HEK293 (cell line): ENCODE results near the gene EEFSEC.
A peak's percentile ranks its signal among the peaks of the same experiment; 100 is the strongest.

Source experiments
- CTCF ChIA-PET: fragments of 350-600 bp; formaldehyde crosslinking; extraction: SDS; loops from one replicate; lab custom pipeline; 2021; ENCODE audit warnings: antibody characterized with exemption; lab: Yijun Ruan, JAX
- POLR2A ChIA-PET: fragments of 300-600 bp; formaldehyde crosslinking; extraction: SDS; loops from one replicate; lab custom pipeline; 2020; ENCODE audit warnings: antibody characterized with exemption, inconsistent platforms; lab: Yijun Ruan, JAX
- H3K27ac ChIP-seq: fragments of 200-500 bp; sonication (Bioruptor generic); 2 replicates; pipeline ENCODE4 v1.5.1; 2014; ENCODE audit warnings: low read depth, low read length, control low read depth, inconsistent platforms; ENCODE audit errors: extremely low read depth
- H3K36me3 ChIP-seq, 2 experiments: fragments of 200-500 bp in 1 of 2; sonication (Bioruptor generic) in 1 of 2; 1 replicate in 1 of 2; 2 replicates in 1 of 2; pipeline ENCODE4 v1.5.1; 2014 to 2017; ENCODE audit warnings: inconsistent platforms in 2 of 2, low read length in 2 of 2; ENCODE audit not compliant: control insufficient read depth in 2 of 2, insufficient read depth in 1 of 2
- H3K4me1 ChIP-seq: fragments of 200-500 bp; sonication (Bioruptor generic); 2 replicates; pipeline ENCODE4 v1.5.1; 2014; ENCODE audit warnings: mild to moderate bottlenecking, low read length, inconsistent platforms; ENCODE audit not compliant: control insufficient read depth, insufficient read depth
- H3K4me3 ChIP-seq: 2 replicates; pipeline ENCODE4 v1.5.1; 2011; ENCODE audit warnings: low read depth, mild to moderate bottlenecking, control low read depth, low read length, moderate library complexity
- H3K9me3 ChIP-seq: fragments of 200-500 bp; sonication (Bioruptor generic); 2 replicates; pipeline ENCODE4 v1.5.1; 2014; ENCODE audit warnings: low read depth, low read length, inconsistent platforms; ENCODE audit not compliant: control insufficient read depth, insufficient read depth
- BCL11A ChIP-seq: fragments of 450-650 bp; formaldehyde crosslinking; IDR thresholded peaks from 2 replicates; pipeline ENCODE4 v1.5.1; 2016; ENCODE audit warnings: low read depth, missing biosample characterization, missing genetic modification characterization
- KLF16 ChIP-seq: fragments of 450-650 bp; formaldehyde crosslinking; IDR thresholded peaks from 2 replicates; pipeline ENCODE4 v1.5.1; 2017; ENCODE audit warnings: missing biosample characterization, missing genetic modification characterization
- OSR2 ChIP-seq: fragments of 450-650 bp; formaldehyde crosslinking; IDR thresholded peaks from 2 replicates; pipeline ENCODE4 v1.5.1; 2016; ENCODE audit warnings: missing biosample characterization, missing genetic modification characterization
- PRDM1 ChIP-seq: fragments of 450-650 bp; formaldehyde crosslinking; IDR thresholded peaks from 2 replicates; pipeline ENCODE4; 2016; ENCODE audit warnings: missing biosample characterization, missing genetic modification characterization
- PRDM10 ChIP-seq: fragments of 450-650 bp; formaldehyde crosslinking; IDR thresholded peaks from 2 replicates; pipeline ENCODE4 v1.5.1; 2016; ENCODE audit warnings: missing biosample characterization, missing genetic modification characterization
- SALL2 ChIP-seq: fragments of 450-650 bp; formaldehyde crosslinking; IDR thresholded peaks from 2 replicates; pipeline ENCODE4 v1.5.0; 2017; ENCODE audit warnings: missing biosample characterization, mild to moderate bottlenecking, missing genetic modification characterization, borderline replicate concordance
- SP3 ChIP-seq: fragments of 450-650 bp; formaldehyde crosslinking; IDR thresholded peaks from 2 replicates; pipeline ENCODE4 v1.5.1; 2016; ENCODE audit warnings: missing biosample characterization, missing genetic modification characterization
- ZEB2 ChIP-seq: fragments of 450-650 bp; formaldehyde crosslinking; IDR thresholded peaks from 2 replicates; pipeline ENCODE4 v1.5.1; 2016; ENCODE audit warnings: missing biosample characterization, missing genetic modification characterization
- ZFP3 ChIP-seq: fragments of 450-650 bp; formaldehyde crosslinking; IDR thresholded peaks from 2 replicates; pipeline ENCODE4 v1.5.1; 2016; ENCODE audit warnings: low read depth, missing biosample characterization, missing genetic modification characterization
- ZFP69B ChIP-seq: fragments of 450-650 bp; formaldehyde crosslinking; IDR thresholded peaks from 2 replicates; pipeline ENCODE4 v1.5.1; 2016; ENCODE audit warnings: missing biosample characterization, missing genetic modification characterization
- ZNF169 ChIP-seq: fragments of 450-650 bp; formaldehyde crosslinking; IDR thresholded peaks from 2 replicates; pipeline ENCODE4 v1.5.1; 2016; ENCODE audit warnings: missing biosample characterization, missing genetic modification characterization
- ZNF335 ChIP-seq: fragments of 450-650 bp; formaldehyde crosslinking; conservative IDR thresholded peaks from 2 replicates; pipeline ENCODE4 v1.5.1; 2016; ENCODE audit warnings: missing biosample characterization, missing genetic modification characterization
- ZNF561 ChIP-seq: fragments of 450-650 bp; IDR thresholded peaks from 2 replicates; pipeline ENCODE4 v1.5.1; 2018; ENCODE audit warnings: missing biosample characterization, missing genetic modification characterization, borderline replicate concordance
- ZNF600 ChIP-seq: fragments of 450-650 bp; formaldehyde crosslinking; IDR thresholded peaks from 2 replicates; pipeline ENCODE4 v1.5.1; 2016; ENCODE audit warnings: missing biosample characterization, missing genetic modification characterization
- ZNF623 ChIP-seq: fragments of 450-650 bp; formaldehyde crosslinking; IDR thresholded peaks from 2 replicates; pipeline ENCODE4 v1.5.1; 2016; ENCODE audit warnings: missing biosample characterization, missing genetic modification characterization
- ZSCAN23 ChIP-seq: fragments of 450-650 bp; formaldehyde crosslinking; IDR thresholded peaks from 2 replicates; pipeline ENCODE4 v1.5.1; 2016; ENCODE audit warnings: missing biosample characterization, missing genetic modification characterization
- TF ChIP-seq, protein P1 (sequence below): fragments of 450-650 bp; formaldehyde crosslinking; IDR thresholded peaks from 2 replicates; pipeline ENCODE4 v1.5.1; 2017; ENCODE audit warnings: missing biosample characterization, missing genetic modification characterization
- TF ChIP-seq, protein P2 (sequence below): fragments of 450-650 bp; formaldehyde crosslinking; IDR thresholded peaks from 2 replicates; pipeline ENCODE4 v1.5.1; 2017; ENCODE audit warnings: missing biosample characterization, mild to moderate bottlenecking, missing genetic modification characterization, moderate library complexity

Gene EEFSEC

GRCh38 chr3:128424508-128425069, 271.3 kb downstream of the EEFSEC start (continued):
- TF ChIP-seq PRDM10 (tag by site-specific recombination), result peak; percentile 61
- TF ChIP-seq PRDM1, result no peak
- TF ChIP-seq BCL11A (tag by site-specific recombination), result peak; percentile 45; the same call in 1 of the 2 replicates
- TF ChIP-seq OSR2 (tag by site-specific recombination), result no peak
- peak; percentile 25; the same call in 1 of the 2 replicates for TF ChIP-seq ZFP69B (tag by site-specific recombination)
- TF ChIP-seq ZNF600, result peak; percentile 85
- TF ChIP-seq ZEB2 (tag by site-specific recombination), result peak; percentile 81
- no peak for TF ChIP-seq SALL2 (tag by site-specific recombination)
- no peak for TF ChIP-seq ZNF169 (tag by site-specific recombination)
- TF ChIP-seq, protein P1, sequence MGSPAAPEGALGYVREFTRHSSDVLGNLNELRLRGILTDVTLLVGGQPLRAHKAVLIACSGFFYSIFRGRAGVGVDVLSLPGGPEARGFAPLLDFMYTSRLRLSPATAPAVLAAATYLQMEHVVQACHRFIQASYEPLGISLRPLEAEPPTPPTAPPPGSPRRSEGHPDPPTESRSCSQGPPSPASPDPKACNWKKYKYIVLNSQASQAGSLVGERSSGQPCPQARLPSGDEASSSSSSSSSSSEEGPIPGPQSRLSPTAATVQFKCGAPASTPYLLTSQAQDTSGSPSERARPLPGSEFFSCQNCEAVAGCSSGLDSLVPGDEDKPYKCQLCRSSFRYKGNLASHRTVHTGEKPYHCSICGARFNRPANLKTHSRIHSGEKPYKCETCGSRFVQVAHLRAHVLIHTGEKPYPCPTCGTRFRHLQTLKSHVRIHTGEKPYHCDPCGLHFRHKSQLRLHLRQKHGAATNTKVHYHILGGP (tag by site-specific recombination), result no peak

GRCh38 chr3:128425142-128425845, 272.0 kb downstream of the EEFSEC start:
- Histone ChIP-seq H3K36me3 (no peaks in the 10 kb centered on the region), H3K4me1 (no peaks in the 10 kb centered on the region), H3K9me3 (no peaks in the 10 kb centered on the region)
- CTCF ChIA-PET, result interaction anchor here (0.5 to 3.9 kb wide), 23 partner anchors 9 to 209 kb away, joined by 3 to 19 read pairs (median 4); no protein-coding TSS in a partner anchor
- TF ChIP-seq ZNF335 (tag by site-specific recombination), result peak; percentile 68
- TF ChIP-seq, protein P2, sequence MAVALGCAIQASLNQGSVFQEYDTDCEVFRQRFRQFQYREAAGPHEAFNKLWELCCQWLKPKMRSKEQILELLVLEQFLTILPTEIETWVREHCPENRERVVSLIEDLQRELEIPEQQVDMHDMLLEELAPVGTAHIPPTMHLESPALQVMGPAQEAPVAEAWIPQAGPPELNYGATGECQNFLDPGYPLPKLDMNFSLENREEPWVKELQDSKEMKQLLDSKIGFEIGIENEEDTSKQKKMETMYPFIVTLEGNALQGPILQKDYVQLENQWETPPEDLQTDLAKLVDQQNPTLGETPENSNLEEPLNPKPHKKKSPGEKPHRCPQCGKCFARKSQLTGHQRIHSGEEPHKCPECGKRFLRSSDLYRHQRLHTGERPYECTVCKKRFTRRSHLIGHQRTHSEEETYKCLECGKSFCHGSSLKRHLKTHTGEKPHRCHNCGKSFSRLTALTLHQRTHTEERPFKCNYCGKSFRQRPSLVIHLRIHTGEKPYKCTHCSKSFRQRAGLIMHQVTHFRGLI (tag by site-specific recombination), result no peak
- TF ChIP-seq, all 188 proteins: peak for 1
- H3K4me3 ChIP-seq, result no peak overlapping the region
- H3K27ac ChIP-seq, result no peak overlapping the region
- POLR2A ChIA-PET, result interaction anchor here (1.4 kb wide), 1 partner anchor 72 kb away, joined by 4 read pairs; no protein-coding TSS in a partner anchor

DNA sequence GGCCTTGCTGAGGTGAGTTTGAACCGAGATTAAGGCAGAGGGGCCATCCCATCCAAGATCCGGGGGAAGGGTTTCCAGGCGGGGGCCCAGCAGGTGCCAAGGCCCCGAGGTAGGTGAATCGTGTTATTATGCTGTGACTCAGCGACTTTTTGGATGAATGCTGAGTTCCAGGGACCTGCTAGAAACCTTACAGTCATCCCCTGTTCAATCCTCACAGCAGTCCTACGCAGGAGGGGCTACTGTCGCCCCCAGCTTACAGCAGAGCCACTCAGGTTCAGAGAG, 272.5 kb downstream of the EEFSEC start:
- no peak overlapping the region for H3K4me3 ChIP-seq
- TF ChIP-seq ZFP3 (tag by site-specific recombination) (no peak), ZSCAN23 (tag by site-specific recombination) (no peak), ZNF623 (tag by site-specific recombination) (peak; percentile 79), KLF16 (no peak), ZNF561 (tag by site-specific recombination) (no peak), SP3 (tag by site-specific recombination) (no peak)
- H3K27ac ChIP-seq, result no peak overlapping the region
- no peaks in the 10 kb centered on the region for H3K36me3 ChIP-seq
- ChIA-PET POLR2A (interaction anchor here (1.4 kb wide), 1 partner anchor 71 kb away, joined by 4 read pairs; no protein-coding TSS in a partner anchor), CTCF (interaction anchor here (0.5 to 3.9 kb wide), 22 partner anchors 9 to 209 kb away, joined by 3 to 19 read pairs (median 4); no protein-coding TSS in a partner anchor)
- no peaks in the 10 kb centered on the region for H3K4me1 ChIP-seq
- no peaks in the 10 kb centered on the region for H3K9me3 ChIP-seq
